LoVo (cell line): ENCODE measurements around the gene MARCKSL1.

ENCODE experiments used
- DNase-seq: peaks from one replicate; pipeline ENCODE4 v3.0.0-alpha.2; 2016; ENCODE audit warnings: low spot score

The MARCKSL1 gene

GRCh38 chr1:32352831-32353383 is 16.9 kb upstream of the MARCKSL1 start:
- DNase-seq, result no peak

- no peak for DNase-seq
Observed at GRCh38 chr1:32352239-32352745, 16.3 kb upstream of the MARCKSL1 start.

- peak; percentile 92 for DNase-seq
Observed at GRCh38 chr1:32351399-32352238, 15.6 kb upstream of the MARCKSL1 start.

- DNase-seq, result no peak
Observed at GRCh38 chr1:32350785-32351398, 14.9 kb upstream of the MARCKSL1 start.

DNA sequence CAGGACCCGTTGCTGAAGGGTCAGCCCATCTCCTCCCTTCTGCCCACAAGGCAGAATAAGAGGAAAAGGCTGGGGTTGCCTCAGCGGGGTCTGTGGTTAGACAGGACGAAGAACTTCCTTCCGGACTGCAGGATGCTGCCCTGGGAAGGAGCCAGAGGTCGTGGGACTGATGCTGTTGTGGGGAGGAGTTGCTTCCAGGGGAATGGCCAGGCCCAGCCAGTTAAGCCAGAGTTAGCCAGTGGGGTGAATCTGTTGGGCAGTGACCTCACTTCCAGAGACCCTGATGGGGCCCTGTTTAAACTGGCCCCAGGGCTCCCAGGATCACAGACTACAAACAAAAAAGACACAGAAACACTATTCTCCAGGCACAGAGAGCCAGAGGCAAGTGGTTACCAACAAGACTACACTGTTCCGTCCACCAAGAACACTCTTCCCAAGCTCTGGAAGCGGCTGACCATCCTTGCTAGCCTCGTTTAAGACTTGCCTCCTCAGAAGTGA is 13.2 kb upstream of the MARCKSL1 start:
- no peak for DNase-seq

- no peak for DNase-seq
Observed at GRCh38 chr1:32346532-32347157, 10.6 kb upstream of the MARCKSL1 start.

DNA sequence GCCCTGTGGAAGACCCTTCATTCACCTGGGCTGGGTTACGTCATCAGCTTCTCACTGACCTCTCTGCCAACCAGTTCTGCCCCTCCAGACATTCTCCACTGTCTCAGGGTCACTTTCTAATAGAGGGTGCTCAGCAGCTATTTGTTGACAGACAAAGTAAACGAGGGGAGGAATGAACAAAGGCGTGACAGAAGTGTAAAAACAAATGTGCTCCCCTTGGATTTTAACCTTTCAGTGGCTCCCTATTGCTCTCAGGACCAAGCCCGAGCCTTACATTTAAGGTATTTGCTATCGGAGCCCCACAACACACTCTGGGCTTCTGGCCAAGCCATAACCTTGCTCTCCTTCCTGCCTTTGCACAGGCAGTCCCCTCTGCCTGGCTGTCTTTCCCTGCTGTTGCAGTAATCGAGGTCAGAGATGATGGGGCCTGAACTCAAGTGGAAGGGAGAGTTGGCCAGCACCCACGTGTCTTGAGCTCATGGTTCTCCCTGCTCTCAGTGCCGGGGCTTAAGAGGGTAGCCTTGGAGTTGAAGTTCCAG is 9.3 kb upstream of the MARCKSL1 start:
- DNase-seq, result no peak

DNA sequence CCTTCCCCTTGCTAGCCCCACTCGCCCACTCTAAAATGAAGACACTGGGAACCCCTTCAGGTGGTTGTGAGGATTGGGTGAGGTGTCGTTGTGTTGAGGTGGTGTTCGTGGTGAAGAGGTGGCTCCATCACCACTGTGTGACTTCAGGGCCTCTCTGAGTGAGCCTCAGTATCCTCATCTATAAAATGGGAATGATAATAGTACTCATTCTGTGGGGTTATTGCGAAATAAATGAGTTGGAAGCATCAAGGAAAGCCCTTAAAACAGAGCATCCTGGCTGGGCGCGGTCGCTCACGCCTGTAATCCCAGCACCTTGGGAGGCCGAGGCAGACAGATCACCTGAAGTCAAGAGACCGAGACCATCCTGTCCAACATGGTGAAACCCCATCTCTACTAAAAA is 6.7 kb upstream of the MARCKSL1 start:
- no peak for DNase-seq

DNA sequence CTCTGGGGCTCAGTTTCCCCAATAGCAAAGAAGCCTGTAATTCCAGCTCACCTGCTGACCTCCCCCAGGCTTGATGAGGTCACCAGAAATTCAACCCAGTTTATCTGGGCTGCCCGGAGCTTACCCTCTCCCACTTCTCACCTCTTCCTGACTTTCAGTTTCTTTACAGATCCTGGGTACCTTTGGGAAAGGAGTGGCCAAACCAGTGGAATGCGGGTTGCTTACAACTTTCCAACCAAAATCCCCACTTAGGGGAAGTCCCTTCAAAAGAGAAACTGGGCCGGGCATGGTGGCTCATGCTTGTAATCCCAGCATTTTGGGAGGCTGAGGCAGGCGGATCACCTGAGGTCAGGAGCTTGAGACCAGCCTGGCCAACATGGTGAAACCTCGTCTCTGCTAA is 5.9 kb upstream of the MARCKSL1 start:
- DNase-seq, result no peak

- DNase-seq, result no peak
Observed at GRCh38 chr1:32341186-32341757, 5.2 kb upstream of the MARCKSL1 start.

- no peak for DNase-seq
Observed at GRCh38 chr1:32339363-32339978, 3.4 kb upstream of the MARCKSL1 start.

GRCh38 chr1:32338637-32339145 is 2.7 kb upstream of the MARCKSL1 start:
- no peak for DNase-seq

DNA sequence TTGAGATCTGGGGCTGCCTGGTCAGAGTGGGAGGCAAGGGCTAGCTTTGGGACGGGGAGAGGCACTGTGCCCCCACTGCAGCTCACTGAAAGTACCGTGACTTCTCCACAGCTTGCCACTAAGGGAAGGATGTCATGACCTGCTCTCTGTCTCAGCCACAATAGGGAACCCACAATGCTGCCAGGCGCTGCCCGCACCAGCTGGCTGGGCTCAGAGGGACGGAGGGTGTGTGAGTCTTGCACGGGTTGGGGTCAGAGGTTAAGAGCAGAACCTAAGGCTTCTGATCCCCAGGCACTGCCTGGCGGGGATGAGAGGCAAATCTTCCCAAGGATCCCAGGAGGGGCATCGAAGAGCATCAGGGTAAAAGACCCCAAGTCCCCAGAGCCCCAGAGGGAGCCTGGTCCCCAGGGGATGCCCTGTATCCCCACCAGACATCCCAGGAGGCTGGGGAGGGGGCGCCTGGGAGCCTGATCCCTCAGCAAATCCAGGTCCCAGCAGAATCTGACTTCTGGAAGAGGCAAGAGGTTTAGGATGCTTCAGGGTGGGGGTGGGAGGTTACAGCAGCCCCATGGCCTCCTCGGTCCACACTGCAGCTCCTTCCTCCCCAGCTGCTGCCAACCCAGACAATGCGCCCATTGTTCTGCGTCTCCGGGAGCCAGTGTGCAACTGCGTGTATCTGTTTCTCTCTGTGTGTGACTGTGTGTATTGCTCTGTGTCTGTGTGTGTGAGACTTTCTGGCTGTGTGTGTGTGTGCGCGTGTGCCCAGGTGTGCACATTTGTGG is 2.0 kb upstream of the MARCKSL1 start:
- no peak for DNase-seq

GRCh38 chr1:32336963-32337675 is 1.1 kb upstream of the MARCKSL1 start:
- no peak for DNase-seq

- DNase-seq, result no peak
Observed at GRCh38 chr1:32336591-32336932, 529 bp upstream of the MARCKSL1 start.

- no peak for DNase-seq
Observed at GRCh38 chr1:32335535-32335789, 571 bp downstream of the MARCKSL1 start.

DNA sequence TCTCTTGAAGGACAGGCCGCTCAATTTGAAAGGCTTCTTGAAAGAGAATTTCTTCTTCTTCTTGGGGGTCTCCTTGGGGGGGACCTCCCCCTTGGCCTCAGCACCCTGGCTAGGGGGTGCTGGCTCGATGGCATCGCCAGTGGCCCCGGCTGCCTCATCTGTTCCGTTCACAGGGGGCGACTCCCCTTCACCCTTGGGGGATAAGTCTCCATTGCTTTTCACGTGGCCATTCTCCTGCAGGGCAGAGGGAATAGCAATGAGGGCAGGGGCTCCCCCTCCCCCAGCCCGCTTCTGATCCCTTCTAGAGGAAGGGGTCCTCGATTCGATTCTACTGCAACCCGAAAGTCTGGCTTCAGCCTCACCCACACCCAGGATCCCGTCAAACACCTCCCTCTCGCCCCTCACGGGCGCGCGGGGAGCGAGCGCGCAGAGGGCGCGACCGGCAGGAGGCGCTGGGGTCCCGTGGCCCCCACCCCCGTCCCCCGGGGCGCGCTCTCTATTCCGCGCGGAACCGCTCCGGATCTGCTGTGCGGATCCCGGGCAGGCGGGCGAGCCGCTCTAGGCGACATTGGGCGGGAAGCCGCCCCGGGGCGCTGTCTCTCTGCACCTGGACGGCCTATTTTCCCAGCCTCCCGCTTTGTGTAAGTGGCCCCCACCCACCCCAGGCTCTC is 1.0 kb downstream of the MARCKSL1 start:
- DNase-seq, result peak; percentile 34

GRCh38 chr1:32334274-32334861 is 1.7 kb downstream of the MARCKSL1 start:
- no peak for DNase-seq
